HepG2 (cell line): ENCODE results near the gene GLB1L. TPM values are rescaled to one million over a fixed set of nuclear protein-coding genes. Genes with fewer than 3 reads are reported as not detected.

Source experiments
- ATAC-seq: fragments of 200-7000 bp; cut with Tn5 transposase; 3 replicates; pipeline ENCODE4 v1.9.1; 2020; ENCODE audit warnings: mild to moderate bottlenecking, moderate library complexity
- BruUV-seq: library from RNA; stranded (reverse); fragments of 400-500 nt; replicated peaks from 2 replicates; lab custom pipeline; 2021; lab: Mats Ljungman, UMichigan
- CTCF ChIA-PET: fragments of 300-600 bp; formaldehyde crosslinking; extraction: SDS; loops from one replicate; lab custom pipeline; 2021; ENCODE audit warnings: low total read pairs, inconsistent platforms, low intra/inter-chr PET ratio; lab: Yijun Ruan, JAX
- POLR2A ChIA-PET: fragments of 350-600 bp; sonication (Branson Sonifier 250); formaldehyde crosslinking; loops from one replicate; lab custom pipeline; 2020; ENCODE audit warnings: antibody characterized with exemption, inconsistent platforms; lab: Yijun Ruan, JAX
- DNase-seq: peaks from one replicate; pipeline ENCODE4 v3.0.0-alpha.2; 2015; ENCODE audit warnings: low spot score
- FAIRE-seq: peaks from 3 replicates; lab custom pipeline; 2011; peaks lifted over from hg19 to GRCh38; lab: Jason Lieb, UNC
- H2AFZ ChIP-seq: one replicate; pipeline ENCODE4 v1.6.1; 2011; ENCODE audit warnings: low read length, inconsistent platforms
- H3K27ac ChIP-seq: fragments of 300-600 bp; 3 replicates; pipeline ENCODE4 v1.8.0; 2011; ENCODE audit warnings: mixed run types, mild to moderate bottlenecking, mixed read lengths, low read length, inconsistent platforms; ENCODE audit not compliant: insufficient read depth; ENCODE audit errors: extremely low read length
- H3K27me3 ChIP-seq, 2 experiments: fragments of 200-600 bp in 1 of 2; 2 replicates in 1 of 2; 3 replicates in 1 of 2; pipeline versions ENCODE4 v1.6.0 to v1.8.0; 2011; ENCODE audit warnings: low read length in 2 of 2, mild to moderate bottlenecking in 2 of 2, moderate library complexity in 2 of 2, inconsistent platforms in 1 of 2; ENCODE audit not compliant: insufficient read depth in 2 of 2, control insufficient read depth in 1 of 2
- H3K36me3 ChIP-seq, 2 experiments: fragments of 200-600 bp in 1 of 2; replicated peaks in 1 of 2; 2 replicates in 1 of 2; 3 replicates in 1 of 2; pipeline versions ENCODE4 v1.5.1 to v1.8.0; 2011; ENCODE audit warnings: low read length in 2 of 2, inconsistent platforms in 1 of 2; ENCODE audit not compliant: insufficient read depth in 2 of 2, control insufficient read depth in 1 of 2
- H3K4me1 ChIP-seq: 2 replicates; pipeline ENCODE4 v1.5.1; 2012; ENCODE audit warnings: low read length, inconsistent platforms; ENCODE audit not compliant: insufficient read depth
- H3K4me2 ChIP-seq: 2 replicates; pipeline ENCODE4 v1.6.0; 2011; ENCODE audit warnings: low read depth, low read length, inconsistent platforms
- H3K4me3 ChIP-seq, 3 experiments: fragments of 200-600 bp in 1 of 3; sonication (generic), shearing (Covaris generic) in 1 of 3; replicated peaks in 1 of 3; 2 replicates each; pipeline ENCODE4 v1.5.1; 2011 to 2016; ENCODE audit warnings: low read length in 3 of 3, inconsistent platforms in 2 of 3, low read depth in 2 of 3, mild to moderate bottlenecking in 2 of 3, control low read depth in 1 of 3, mixed read lengths in 1 of 3; ENCODE audit not compliant: insufficient read depth in 1 of 3
- H3K79me2 ChIP-seq: one replicate; pipeline ENCODE4 v1.6.1; 2011; ENCODE audit warnings: low read length, inconsistent platforms; ENCODE audit not compliant: insufficient read depth
- H3K9ac ChIP-seq: 2 replicates; pipeline ENCODE4 v1.6.0; 2011; ENCODE audit warnings: mild to moderate bottlenecking, low read depth, low read length, inconsistent platforms; ENCODE audit not compliant: insufficient read depth
- H3K9me3 ChIP-seq: 2 replicates; pipeline ENCODE4 v1.5.1; 2012; ENCODE audit warnings: mild to moderate bottlenecking, low read length
- H4K20me1 ChIP-seq: 2 replicates; pipeline ENCODE4 v1.6.0; 2011; ENCODE audit warnings: inconsistent platforms, mild to moderate bottlenecking, low read length, moderate library complexity; ENCODE audit not compliant: insufficient read depth
- DMTF1 ChIP-seq: sonication (generic); formaldehyde crosslinking; IDR thresholded peaks from 2 replicates; pipeline ENCODE4 v1.4.0; 2020; ENCODE audit warnings: mild to moderate bottlenecking, missing genetic modification reagents
- HBP1 ChIP-seq: IDR thresholded peaks from 2 replicates; pipeline ENCODE4 v1.6.1; 2016; ENCODE audit warnings: low read depth, control low read depth
- JUN ChIP-seq: sonication (generic); formaldehyde crosslinking; IDR thresholded peaks from 2 replicates; pipeline ENCODE4 v1.4.0; 2020; ENCODE audit warnings: mild to moderate bottlenecking, missing genetic modification reagents
- KMT2A ChIP-seq: sonication (generic); formaldehyde crosslinking; IDR thresholded peaks from 2 replicates; pipeline ENCODE4 v1.4.0; 2020; ENCODE audit warnings: missing genetic modification reagents
- SKIL ChIP-seq: sonication (generic); formaldehyde crosslinking; IDR thresholded peaks from 2 replicates; pipeline ENCODE4 v1.8.0; 2022; ENCODE audit warnings: missing genetic modification reagents, mild to moderate bottlenecking, moderate library complexity, borderline replicate concordance
- TCF12 ChIP-seq, 2 experiments: fragments of 450-650 bp in 1 of 2; sonication (generic) in 1 of 2; formaldehyde crosslinking in 1 of 2; IDR thresholded peaks; 2 replicates each; pipeline versions ENCODE4 v1.6.1 to v1.8.0; 2017 to 2022; ENCODE audit warnings: antibody characterized with exemption in 1 of 2, mild to moderate bottlenecking in 1 of 2, missing genetic modification reagents in 1 of 2, moderate library complexity in 1 of 2
- THRA ChIP-seq: sonication (generic); formaldehyde crosslinking; IDR thresholded peaks from 2 replicates; pipeline ENCODE4 v1.4.0; 2020; ENCODE audit warnings: missing genetic modification reagents, borderline replicate concordance
- ZFY ChIP-seq: sonication (generic); formaldehyde crosslinking; IDR thresholded peaks from 2 replicates; pipeline ENCODE4 v1.4.0; 2020; ENCODE audit warnings: missing genetic modification reagents
- ZNF276 ChIP-seq: sonication (generic); formaldehyde crosslinking; IDR thresholded peaks from 2 replicates; pipeline ENCODE4 v1.4.0; 2020; ENCODE audit warnings: mild to moderate bottlenecking, low read depth, missing genetic modification reagents
- ZNF550 ChIP-seq: sonication (generic); formaldehyde crosslinking; IDR thresholded peaks from 2 replicates; pipeline ENCODE4 v1.4.0; 2020; ENCODE audit warnings: mild to moderate bottlenecking, missing genetic modification reagents, borderline replicate concordance
- WGBS: methylation state at CpG from one replicate; pipeline ENCODE4 v1.1.6; 2017; ENCODE audit warnings: low lambda C conversion rate; 5-methylcytosine and 5-hydroxymethylcytosine counted together
- in situ Hi-C: cut with HindIII; loops from 2 replicates; pipeline ENCODE4 v1.10.0; 2017; ENCODE audit warnings: low pct_unique_long_range_greater_than_20kb; ENCODE audit not compliant: extremely low pct_ligation_motif_present
- intact Hi-C: fragments of 100-400 bp; cut with micrococcal nuclease; formaldehyde crosslinking; loops from one replicate; pipeline ENCODE4 v1.10.0; 2022; ENCODE audit not compliant: unreplicated experiment
- polyA plus RNA-seq, 8 experiments: library from polyadenylated mRNA; depleted of rRNA in 3 of 8; stranded (reverse) in 7 of 8; unstranded in 1 of 8; fragments of >200 nt; fragmentation: Illumina TruSeq in 4 of 8; extraction: Trizol in 4 of 8; gene quantifications; 2 replicates each; pipeline versions ENCODE4 v1.2.1 to v1.2.3, GENCODE V29; 2011 to 2016; ENCODE audit warnings: low read depth in 4 of 8, missing spikeins in 1 of 8, mixed read lengths in 1 of 8; ENCODE audit not compliant: insufficient read depth in 1 of 8
- total RNA-seq, 5 experiments: library from RNA; depleted of rRNA; stranded (reverse); fragments of >200 nt; fragmentation: Illumina TruSeq; extraction: Trizol; gene quantifications; 2 replicates each; pipeline ENCODE4 v1.2.3, GENCODE V29; 2016; ENCODE audit warnings: low read depth in 1 of 5

Gene GLB1L
- total and polyA plus RNA-seq, 2 of the 13 experiments (the other 11 are each of a cell fraction or from before 2014, with no cell fraction given) = 6.8 to 7.3 TPM

GRCh38 chr2:219277703-219278654 lies 32.7 kb upstream of the GLB1L start:
- FAIRE-seq (peak; percentile 92), DNase-seq (peak; percentile 69), ATAC-seq (peak; percentile 61)
- ChIA-PET CTCF (interaction anchor here (0.9 to 5.4 kb wide), 5 partner anchors 17 to 118 kb away, joined by 3 to 88 read pairs (median 4); partner anchors contain the start of genes NHEJ1, TUBA4A and TUBA4B), POLR2A (interaction anchor here (1.0 to 3.3 kb wide), 19 partner anchors 8 to 276 kb away, joined by 3 to 70 read pairs (median 14); partner anchors contain the start of genes ABCB6, ANKZF1, ATG9A and CNPPD1)
- H3K27ac ChIP-seq = no peak overlapping the region
- H3K4me1 ChIP-seq = peaks cover 42% of the 10 kb centered on the region
- WGBS = 31% methylated on average over 21 of the region's 25 CpGs
- H3K79me2 ChIP-seq = no peaks in the 10 kb centered on the region
- peak overlapping the region; percentile 80; the same call in 1 of the 2 replicates for H3K9ac ChIP-seq
- H3K9me3 ChIP-seq = no peaks in the 10 kb centered on the region
- peak overlapping the region; percentile 59 to 77 (median 73) for H3K4me3 ChIP-seq
- H3K36me3 ChIP-seq = peaks cover 2 to 4% of the 10 kb centered on the region in 2 experiments; a peak in 2 of 5 replicates
- intact Hi-C loops = loop anchor here (1.0 kb wide), 1 partner anchor 118 kb away; the partner anchor contains the start of gene NHEJ1
- H4K20me1 ChIP-seq = no peaks in the 10 kb centered on the region
- peaks cover 0 to 9% of the 10 kb centered on the region in 2 experiments; a peak in 1 of 5 replicates for H3K27me3 ChIP-seq
- in situ Hi-C loops = no loop called here
- peak overlapping the region; percentile 66 for H2AFZ ChIP-seq
- H3K4me2 ChIP-seq = peak overlapping the region; percentile 96
- no TSS peak for BruUV-seq
- TF ChIP-seq HBP1 (0 out of 2 replicates have a peak, but pooled peaks have one; percentile 47), JUN (CRISPR knock-in tag) (no peak), ZNF276 (CRISPR knock-in tag) (no peak), THRA (CRISPR knock-in tag) (peak; percentile 54; the same call in 1 of the 2 replicates), KMT2A (CRISPR knock-in tag) (peak; percentile 57; the same call in 1 of the 2 replicates), ZNF550 (CRISPR knock-in tag) (0 out of 2 replicates have a peak, but pooled peaks have one; percentile 57), ZFY (CRISPR knock-in tag) (peak; percentile 13; the same call in 1 of the 2 replicates), DMTF1 (CRISPR knock-in tag) (peak; percentile 84; the same call in 1 of the 2 replicates), TCF12 (IDR thresholded peaks at IDR 0.05) (no peak), TCF12 (CRISPR knock-in tag; IDR thresholded peaks at IDR 0.05) (no peak), SKIL (CRISPR knock-in tag) (no peak)
